Stimulated activated CD4-positive, alpha-beta T cell treated with anti-CD3 and anti-CD28 coated beads, Interleukin-1b, Interleukin-23, amount 100 ng/mL, for 4 hours (primary cell): ENCODE data around the gene RPS29.
"Not testable (repeated sequence)": the region's sequence is repeated elsewhere in the genome, so short reads cannot be mapped to it uniquely, and the experiment has no call there.

Experiments used
- DNase-seq, 2 donors: peaks; one replicate each; pipeline ENCODE4 v3.0.0-alpha.2; 2020; ENCODE audit warnings: low read depth in 2 of 2

The RPS29 gene

DNA sequence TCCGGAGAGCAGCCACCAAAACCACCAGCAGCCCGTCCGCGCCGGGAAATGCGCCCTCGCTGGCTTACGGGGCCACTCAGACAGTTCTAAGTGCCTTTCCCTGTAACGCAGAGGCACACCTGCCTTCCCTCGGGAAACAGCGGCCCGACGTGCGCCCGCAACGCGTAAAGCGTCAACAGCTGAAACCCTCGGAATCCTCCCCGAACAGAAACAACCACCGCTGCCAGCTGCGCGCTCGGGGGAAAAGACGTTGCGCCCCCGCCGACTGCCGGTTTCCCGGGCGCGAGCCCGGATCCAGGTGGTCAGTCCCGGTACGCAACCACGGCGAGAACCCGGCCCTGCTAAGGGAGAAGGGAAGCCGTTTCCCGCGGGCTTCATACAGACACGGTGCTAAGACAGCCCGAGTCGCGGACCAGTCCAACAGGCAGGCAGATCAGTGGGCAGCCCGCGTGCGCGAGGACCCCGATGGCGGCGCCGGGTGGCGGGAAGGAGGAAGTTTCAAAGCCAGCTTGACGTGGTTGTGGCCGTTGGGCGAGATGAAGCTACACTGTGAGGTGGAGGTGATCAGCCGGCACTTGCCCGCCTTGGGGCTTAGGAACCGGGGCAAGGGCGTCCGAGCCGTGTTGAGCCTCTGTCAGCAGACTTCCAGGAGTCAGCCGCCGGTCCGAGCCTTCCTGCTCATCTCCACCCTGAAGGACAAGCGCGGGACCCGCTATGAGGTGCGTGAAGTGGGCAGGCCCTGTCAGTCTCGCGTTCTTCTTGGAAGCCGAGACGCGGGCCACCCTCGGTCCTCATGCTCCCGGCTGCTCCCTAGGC, 12.5 kb upstream of the RPS29 start, which contains the start of gene LRR1:
LRR1 (plus strand) TSS at position 456 of the 816 bp plus-strand sequence; CDS start at position 537, 81 bp downstream.
- DNase-seq = peak; percentile 73 to 81

DNA sequence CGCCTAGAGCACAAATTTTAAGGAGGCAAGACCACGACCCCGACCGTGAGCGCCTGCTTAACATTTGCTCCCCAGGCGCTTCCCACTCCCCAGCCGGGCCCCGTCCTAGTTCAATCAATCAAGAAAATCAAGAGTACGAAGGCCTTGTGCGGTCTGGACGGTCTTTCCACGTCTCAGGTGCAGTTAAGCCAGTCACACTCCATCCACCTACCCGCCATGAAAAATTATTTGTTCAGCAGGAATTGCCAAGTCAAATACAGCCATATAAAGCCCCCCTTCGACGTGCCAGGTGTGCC, 12.0 kb upstream of the RPS29 start:
- DNase-seq = no peak

DNA sequence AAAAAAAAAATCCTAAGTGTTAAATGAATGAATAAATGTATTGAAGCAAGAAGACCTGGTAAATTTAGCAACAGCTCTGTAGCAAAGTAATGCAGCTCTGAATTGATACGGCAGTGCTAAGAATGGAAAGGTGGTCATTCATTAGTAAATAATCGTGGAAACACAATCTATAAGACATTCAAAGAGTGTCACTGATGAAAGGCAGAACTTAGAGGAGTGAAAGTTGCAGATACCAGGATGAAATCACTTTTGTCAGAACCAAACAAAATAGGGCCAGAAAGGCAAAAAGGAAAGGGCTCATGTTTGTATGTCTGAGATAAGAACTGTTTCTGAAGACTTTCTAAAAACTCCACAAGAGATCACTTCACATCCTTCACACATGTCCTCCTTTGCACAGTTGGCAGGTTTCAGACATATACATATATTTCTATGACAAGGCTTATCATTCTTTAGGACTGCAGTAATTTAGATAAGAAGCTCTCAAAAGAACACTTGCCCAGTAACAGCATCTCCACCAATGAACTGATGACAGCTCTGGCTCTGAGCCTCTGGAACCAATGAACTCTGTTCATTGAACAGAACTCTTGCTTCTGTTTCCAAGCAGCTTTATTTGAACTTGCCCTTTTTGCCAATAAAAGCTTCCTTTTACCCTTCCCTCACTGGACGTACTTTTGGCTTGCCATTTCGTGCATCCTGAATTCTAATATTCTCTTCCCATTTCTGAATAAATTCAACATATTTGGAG, 8.3 kb upstream of the RPS29 start:
- no peak for DNase-seq

DNA sequence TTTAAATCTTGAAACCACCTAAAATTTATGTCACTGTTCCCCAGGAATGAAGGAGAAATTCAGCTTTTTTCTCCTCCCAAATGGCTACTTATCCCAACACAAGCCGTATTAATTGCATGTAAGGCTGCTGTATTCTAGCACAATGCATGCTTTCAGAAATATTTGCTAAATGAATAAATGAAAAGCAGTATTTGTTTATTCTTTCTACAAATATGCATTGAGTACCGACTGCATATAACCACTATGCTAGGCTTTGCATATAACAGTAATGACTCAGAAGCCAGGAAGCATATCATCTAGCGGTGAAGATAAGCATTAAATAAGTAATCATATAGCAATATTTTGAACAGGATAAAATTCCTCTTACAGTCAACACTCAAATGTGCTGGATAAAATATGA, 6.8 kb upstream of the RPS29 start:
- DNase-seq = no peak

DNA sequence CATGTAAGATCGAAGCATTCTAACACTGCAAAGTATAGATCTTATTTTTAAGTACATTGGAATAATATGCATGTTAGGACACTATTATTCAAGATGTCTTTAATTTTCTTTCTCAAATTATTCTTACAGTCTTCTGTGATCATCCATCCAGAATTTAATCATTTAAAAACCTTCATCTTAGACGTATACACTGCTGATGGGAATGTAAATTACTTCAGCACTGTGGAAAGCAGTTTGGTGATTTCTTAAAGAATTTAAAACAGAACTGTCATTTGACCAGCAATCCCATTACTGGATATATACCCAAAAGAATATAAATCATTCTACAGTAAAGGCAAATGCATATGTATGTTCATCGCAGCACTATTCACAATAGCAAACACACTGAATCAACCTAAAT, 3.2 kb upstream of the RPS29 start:
- DNase-seq = no peak

DNA sequence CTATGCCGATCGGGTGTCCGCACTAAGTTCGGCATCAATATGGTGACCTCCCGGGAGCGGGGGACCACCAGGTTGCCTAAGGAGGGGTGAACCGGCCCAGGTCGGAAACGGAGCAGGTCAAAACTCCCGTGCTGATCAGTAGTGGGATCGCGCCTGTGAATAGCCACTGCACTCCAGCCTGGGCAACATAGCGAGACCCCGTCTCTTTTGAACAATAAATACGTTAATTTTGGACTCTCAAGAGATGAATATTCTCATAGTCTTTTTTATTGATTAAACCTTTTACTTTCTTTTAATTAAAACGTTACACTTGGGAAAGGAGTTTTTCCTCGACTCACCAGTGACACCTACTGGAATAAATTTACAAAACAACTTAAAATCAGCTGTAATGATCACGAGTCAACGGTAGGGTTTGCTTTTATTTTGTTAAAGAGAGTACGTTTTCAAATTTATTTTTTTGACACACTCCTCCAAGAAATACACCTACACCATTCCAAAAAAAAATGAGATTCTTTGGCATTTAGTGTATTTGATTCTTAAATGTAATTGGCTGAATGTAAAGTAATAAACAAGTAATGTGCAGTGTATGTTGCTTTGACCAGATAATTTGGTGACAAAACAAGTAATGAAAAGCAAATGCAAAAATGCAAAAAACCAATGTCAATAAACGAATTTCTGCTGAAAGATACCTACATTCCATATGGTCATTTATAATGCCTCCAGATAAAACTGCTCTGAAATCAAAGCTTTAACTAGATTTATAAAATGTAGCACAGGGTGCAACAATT, 687 bp upstream of the RPS29 start:
- peak in 1 of 2 donors; percentile 46 for DNase-seq

DNA sequence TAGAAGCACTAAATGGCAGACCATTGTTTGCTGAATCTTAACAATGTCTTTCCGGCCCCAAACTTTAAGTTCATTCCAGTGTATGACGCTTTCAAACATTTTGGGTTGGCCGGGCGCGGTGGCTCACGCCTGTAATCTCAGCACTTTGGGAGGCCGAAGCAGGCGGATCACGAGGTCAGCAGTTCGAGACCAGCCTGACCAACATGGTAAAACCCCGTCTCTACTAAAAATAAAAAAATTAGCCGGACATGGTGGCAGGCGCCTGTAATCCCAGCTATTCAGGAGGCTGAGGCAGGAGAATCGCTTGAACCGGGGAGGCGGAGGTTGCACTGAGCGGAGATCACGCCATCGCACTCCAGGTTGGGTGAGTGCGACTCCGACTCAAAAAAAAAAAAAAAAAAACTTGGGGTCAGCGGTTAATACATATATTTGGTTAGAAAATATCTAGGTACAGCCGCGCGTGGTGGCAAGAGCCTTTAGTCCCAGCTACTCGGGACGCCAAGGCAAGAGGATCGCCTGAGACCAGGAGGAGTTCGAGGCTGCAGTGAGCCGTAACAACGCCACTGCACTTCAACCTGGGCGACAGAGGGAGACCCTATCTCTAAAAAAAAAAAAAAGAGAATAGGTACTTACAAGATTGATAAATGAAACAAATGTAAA, 1.1 kb downstream of the RPS29 start:
- not testable (repeated sequence) for DNase-seq

DNA sequence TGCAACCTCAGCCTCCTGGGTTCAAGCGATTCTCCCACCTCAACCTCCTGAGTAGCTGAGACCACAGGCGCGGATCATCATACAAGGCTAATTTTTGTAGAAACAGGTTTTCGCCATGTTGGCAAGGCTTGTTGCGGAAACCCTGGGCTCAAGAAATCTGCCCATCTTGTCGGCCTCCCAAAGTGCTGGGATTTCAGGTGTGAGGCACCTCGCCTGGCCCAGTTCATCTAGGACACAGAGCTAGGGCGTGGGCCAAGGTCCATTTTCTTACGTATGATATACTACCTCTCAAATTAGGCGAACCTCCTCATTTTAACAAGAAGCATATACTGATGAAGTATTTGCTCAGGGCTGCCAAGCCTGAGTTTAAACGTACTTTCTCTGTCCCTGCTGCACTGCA, 2.1 kb downstream of the RPS29 start:
- no peak for DNase-seq

DNA sequence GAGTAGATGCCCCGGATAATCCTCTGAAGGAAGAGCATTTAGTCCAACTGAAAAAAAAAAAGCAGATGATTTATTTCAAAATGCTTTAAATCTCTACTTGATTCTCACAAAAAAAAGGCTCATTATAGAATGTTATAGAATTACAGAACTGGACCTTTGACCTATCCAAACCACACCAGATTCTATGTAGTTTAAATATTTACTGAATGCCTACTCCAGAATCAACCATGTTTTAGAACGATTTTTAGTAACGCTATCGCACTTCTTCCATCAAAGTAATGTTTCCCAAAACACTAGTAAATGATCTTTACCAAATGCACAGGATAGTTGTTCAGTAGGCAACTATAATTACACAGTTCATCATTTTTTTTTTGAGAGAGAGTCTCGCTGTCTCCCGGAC, 2.6 kb downstream of the RPS29 start:
- DNase-seq = no peak

DNA sequence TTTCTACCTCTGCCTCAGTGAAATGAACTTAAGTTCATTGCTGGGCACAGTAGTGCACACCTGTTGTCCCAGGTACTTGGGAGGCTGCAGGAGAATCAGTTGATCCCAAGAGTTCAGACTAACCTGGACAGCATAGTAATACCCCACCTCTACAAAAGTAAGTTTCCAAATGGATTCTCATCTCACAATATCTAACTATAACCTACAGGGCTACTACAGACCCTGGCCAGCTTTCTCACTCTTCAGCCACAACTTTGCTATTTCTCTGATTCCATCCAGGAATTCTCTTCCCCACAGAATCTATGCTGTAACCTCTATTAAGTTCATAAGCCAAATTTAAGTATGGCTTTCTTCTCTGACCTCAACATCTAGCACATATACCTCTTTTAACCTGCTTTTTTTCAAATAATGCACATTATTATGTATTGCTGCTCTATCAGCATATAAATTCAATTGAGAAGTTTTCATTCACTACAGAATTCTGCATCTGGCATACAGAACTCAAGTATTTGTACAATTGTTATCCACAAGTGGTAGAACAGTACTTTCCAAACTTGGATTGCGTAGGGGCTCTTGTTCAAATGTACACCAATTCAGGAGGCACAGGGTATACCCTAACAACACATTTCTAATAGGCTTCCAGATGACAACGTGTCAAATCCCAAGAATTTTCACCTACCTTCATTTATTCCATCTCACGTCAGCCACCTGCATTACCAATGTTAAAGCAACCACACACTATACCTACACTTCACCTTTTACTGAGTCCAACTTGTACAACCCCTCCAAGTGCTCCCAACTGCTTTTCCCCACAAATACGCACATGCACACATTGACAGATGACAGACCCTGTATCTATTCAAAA, 3.8 kb downstream of the RPS29 start:
- DNase-seq = no peak

DNA sequence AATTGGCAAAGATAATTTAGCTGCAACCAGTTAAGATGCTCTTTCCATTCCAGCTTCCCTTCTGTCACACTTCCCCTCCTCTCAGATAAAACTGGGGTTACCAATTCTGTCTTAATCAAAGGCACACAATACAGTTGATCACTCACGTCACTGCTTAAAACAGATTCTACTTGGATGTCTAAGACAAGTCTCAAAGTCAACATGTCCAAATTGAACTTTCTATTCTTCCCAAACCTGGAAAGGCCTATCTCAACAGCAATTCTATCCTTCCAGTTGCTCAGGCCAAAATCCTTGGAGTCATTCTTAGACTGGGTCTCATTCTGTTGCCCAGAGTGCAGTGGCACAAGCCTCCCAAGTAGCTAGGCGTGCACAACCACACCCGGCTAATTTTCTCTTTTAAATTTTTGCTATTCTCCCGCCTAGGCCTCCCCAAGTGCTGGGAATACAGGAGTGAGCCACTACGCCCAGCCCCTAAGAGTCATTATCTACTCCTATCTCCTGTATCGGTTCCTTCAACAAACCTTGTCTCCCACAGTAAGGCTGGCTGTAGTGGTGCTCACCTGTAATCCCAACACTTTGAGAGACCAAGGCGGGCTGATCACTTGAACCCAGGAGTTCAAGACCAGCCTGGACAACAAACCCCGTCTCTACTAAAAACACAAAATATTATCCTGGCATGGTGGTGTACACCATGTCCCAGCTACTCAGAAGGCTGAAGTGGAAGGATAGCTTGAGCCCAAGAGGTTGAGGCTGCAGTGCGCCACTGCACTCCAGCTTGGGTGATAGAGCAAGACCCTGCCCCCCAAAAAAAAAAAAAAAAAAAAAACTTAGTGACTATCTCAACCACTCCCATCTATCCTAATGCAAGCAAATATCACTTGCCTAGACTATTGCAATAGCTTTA, 4.7 kb downstream of the RPS29 start:
- no peak for DNase-seq

DNA sequence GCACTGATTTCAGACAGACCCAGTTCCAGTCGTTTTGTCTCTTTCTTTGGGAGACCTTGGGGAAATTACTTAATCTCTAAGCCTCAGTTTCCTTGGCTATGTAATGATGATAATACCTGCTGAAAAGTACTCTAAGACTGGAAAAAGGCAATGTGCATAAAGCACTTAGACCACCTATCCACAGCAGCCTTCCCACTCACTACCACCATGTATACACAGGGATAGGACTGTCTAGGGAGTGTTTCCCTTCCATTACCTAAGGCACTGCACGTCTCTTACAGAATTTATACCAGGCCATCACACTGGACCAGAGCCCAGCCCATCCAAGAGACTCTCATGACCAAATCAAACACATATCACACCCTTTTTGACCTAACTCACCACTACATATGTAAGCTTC, 6.3 kb downstream of the RPS29 start:
- DNase-seq = no peak

DNA sequence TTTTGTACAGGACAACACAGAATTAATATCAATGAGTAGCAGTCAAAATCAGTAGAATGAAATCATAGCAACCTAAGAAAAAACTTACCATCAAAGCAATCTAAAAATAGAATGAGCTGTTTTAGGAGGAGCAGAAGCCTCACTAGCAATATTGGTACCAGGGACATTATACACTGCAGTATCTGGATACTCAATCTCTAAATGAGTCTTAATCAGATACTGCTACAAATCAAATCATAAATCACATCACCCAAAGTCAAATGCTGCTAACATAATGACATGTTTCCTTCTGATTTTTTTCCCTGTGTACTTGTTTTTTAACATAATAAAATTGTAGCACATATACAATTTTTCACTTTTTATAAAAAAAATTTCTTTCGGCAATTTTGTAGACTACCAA, 8.0 kb downstream of the RPS29 start:
- DNase-seq = no peak

DNA sequence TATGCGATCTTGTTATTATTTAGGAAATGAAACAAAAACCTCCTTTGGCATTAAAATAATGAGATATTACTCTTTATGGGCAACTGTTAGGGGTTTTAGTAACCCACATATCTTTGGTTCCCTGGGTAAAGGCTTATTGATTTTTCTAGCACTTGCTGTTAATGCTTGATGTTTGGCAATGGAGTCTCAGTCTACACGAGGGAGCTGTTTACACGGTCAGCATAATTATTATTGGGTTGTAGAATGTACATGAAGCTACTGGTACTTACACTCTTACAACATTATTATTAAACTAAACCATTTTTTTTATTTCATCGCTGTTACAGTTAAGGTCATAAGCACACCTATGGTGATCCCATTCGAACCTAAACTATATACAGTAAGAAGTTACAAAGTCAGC, 12.1 kb downstream of the RPS29 start:
- DNase-seq = no peak

DNA sequence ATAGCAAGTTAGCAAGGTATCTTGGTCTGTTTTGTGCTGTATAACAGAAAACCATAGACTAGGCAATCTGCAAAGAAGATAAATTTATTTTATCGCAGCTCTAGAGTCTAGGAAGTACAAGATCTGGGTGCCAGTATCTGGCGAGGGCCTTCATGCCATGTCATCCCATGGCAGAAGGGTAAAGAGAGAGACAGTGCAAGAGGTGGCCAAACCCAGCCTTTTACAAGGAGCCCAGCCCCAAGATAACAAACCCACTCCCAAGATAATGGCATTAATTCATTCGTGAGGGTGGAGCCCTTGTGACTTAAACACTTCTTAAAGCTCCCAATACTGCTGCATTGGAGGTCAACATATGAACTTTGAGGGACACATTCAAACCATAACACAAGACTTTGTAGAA, 16.9 kb downstream of the RPS29 start:
- no peak for DNase-seq

DNA sequence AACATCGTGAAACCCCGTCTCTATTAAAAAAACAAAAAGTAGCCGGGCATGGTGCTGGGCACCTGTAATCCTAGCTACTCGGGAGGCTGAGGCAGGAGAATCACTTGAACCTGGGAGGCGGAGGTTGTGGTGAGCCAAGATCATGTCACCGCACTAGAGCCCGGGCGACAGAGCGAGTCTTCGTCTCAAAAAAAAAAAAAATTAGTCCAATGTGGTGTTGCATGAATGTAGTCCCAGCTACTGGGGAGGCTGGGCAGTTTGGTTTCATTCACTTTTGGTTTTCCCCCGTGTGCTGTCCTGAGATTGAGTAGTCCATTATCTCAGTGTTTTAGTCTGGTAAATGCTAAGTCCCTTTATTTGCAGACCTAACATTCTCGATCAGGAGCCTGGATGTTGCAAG, 19.5 kb downstream of the RPS29 start:
- DNase-seq = no peak

DNA sequence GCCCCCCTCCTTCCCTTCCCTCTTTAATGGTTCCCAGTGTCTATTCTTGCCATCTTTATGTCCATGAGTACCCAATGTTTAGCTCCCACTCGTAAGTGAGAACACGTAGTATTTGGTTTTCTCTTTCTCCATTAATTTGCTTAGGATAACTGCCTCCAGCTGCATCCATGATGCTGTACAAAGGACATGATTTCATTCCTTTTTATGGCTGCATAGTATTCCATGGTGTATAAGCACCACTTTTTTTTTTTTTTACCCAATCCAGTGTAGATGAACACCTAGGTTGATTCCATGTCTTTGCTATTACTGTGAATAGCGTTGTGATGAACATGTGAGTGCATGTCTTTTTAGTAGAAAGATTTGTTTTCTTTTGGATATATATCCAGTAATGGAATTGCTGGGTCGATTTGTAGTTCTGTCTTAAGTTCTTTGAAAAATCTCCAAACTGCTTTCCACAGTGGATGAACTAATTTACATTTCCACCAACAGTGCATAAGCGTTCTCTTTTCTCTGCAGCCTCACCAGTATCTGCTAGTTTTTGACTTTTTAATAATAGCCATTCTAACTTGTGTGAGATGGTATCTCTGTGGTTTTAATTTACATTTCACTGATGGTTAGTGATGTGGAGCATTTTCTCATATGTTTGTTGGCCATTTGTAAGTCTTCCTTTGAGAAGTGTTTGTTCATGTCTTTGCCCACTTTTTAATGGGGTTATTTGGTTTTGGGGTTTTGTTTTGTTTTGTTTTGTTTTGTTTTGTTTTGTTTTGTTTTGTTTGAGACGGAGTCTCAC, 26.0 kb downstream of the RPS29 start:
- no peak for DNase-seq

DNA sequence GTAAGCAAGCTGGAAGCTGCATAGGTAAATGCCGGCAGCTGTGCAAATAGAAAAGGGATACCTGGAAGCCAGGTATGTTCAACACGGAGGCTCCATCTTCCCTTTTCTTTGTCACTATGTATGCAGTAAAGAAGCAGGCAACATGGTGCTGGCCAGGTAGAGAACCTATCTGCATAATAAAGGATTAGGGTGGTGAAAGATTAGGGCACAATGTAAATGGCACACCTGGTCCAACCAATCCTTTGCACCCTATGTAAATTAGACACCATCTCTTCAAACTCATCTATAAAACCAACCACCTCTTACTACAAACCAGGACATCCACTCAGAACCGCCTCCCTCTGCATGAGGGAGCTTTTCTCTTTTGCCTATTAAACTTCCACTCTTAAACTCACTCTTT, 32.3 kb downstream of the RPS29 start:
- no peak for DNase-seq

DNA sequence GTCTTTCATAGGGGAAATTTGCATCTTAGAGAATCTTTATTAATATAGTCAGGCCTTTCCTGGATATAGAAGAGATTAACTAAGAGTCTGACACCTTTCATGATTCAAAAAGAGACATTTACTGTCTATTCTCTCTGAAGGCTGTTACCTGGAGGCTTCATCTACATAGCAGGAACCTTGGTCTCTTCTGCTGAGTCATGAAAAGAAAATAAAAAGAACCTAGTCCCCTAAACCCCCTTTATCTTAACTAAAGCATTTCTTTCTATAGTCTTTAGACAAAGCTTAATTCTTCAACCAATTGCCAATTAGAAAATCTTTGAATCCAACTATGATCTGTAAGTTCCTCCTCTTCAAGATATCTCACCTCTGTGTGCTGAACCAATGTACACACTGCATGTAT, 33.1 kb downstream of the RPS29 start:
- no peak for DNase-seq
